SHP77 treated with DMSO at 0.1 percent for 48 hours (cell line): ENCODE data around the gene DZIP1.

Experiments
- DNase-seq: peaks from one replicate; lab custom pipeline; 2025; lab: John Stamatoyannopoulos, UW

DZIP1 gene

DNA sequence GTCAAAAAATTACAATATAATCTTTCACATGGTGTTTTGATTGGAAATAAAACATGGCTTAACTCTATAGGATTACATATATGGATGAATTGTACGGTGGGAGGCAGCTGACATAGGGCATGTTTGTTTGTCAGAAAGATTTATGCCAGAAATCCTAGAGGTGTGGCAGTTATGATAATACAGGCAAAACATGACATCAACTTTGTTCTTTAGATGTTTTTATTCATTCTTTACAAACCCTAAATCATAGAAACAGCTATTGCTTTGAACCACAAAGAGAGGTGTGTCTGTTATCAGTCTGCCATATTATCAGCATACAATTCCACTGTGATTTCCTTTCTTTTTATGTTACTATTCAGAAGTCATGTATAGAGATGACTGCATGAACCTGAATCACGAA is 100.2 kb downstream of the DZIP1 start:
- no peak for DNase-seq

GRCh38 chr13:95541911-95542474 is 102.5 kb downstream of the DZIP1 start:
- DNase-seq, result no peak

DNA sequence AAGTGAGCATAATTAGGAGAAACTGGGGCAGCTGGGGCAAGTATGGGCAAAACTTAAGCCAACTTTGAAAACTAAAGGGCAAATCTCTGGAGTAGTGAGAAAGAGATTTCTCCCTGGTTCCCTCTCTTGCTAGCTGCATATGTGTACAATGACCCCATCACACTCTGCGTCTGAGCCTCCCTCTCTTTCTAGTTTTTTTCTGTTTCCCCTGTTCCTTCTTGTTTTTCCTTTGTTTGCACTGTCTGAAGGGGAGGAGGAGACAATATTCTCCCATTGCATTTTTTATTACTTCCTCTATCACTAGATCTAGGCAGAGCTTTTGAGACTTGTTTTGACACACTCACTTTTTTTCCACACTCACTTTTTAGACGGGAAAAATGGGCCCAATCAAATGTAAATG is 103.2 kb downstream of the DZIP1 start:
- DNase-seq, result no peak

DNA sequence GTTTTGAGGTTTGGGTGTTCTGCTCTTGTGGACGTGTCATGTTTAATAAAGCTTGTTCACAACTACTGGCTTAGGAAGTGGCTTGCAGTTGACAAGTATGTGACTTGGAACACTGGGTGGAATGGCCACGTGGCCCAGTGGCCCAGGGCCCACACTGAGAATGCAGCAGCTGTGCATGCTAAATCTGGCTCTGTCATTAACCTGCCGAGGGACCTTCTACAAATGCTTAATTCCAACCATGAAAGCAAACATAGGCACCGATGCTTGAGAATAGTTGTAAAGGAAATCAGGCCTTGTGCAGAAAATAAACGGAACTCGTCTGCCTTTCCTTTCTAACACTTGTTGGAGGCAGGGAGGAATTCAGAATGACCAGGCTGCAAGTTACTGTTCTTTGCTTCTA is 103.6 kb downstream of the DZIP1 start:
- peak; percentile 76 for DNase-seq

- no peak for DNase-seq
Observed at GRCh38 chr13:95536632-95537241, 107.8 kb downstream of the DZIP1 start.

GRCh38 chr13:95535243-95535642 is 109.3 kb downstream of the DZIP1 start:
- peak; percentile 76 for DNase-seq

- DNase-seq, result peak; percentile 15
Observed at GRCh38 chr13:95533545-95534160, 110.9 kb downstream of the DZIP1 start.

DNA sequence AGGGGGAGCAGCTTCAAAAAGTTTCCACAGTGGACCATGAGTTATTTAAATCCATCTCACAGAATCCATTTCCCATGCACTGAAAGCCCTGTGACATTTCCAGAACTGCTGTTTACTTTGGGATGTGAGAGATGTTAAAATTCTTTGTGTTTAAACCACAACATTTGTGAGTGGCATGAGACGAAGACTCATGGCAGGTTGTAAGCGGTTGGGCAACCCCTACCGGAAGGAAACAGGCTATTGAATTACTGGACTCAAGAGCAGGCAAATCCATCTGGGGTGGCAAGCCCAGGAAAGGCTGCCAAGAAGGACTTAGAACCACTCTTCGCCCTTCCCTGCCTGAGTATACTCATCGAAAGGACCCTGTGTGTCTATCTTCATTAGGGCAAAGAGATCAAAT is 114.3 kb downstream of the DZIP1 start:
- DNase-seq, result peak; percentile 88
